GM18526 (cell line): Measurements from ENCODE around the gene PARD3B.

ENCODE experiments used
- POLR2A ChIP-seq: IDR thresholded peaks from 3 replicates; pipeline ENCODE4 v1.6.1; 2011; ENCODE audit not compliant: insufficient read length; ENCODE audit errors: extremely low read depth

PARD3B gene

DNA sequence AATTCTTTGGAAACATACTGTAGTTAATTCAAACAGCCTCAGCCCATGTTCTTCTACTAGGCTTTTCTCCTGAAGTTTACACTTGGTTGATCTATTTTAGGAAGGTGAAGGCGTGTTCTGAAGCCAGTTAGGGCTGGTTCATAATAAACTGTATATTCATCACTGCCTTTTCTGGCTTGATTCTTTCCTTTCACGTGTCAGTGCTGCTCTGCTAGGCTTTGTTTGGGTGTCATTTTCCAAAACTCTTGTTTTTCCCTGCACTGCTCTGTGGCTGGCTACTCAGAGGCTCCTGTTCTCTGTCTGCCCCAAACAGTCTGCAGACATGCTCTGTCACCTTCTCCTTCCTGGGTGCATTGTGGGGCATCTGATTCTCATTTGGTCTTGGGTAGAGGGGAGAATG lies 136.1 kb downstream of the PARD3B start:
- no peak for TF ChIP-seq POLR2A

DNA sequence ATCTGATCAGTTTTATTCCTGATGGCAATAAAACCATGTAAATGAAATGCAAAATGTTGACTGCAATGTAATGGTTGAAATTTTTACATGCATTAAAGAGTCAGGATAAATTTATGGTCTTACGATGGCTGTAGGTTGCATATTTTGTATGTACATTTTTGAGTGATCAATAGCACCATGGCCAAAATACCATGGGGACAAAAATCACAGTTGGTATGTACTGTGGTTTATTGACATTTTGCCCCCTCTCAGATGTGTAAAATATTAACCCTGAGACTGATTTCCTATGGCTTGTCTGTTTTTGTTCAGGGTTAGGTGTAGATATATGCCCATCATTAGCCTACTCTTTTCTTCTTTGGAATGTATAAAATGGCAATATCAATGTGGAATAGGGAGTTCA lies 138.1 kb downstream of the PARD3B start:
- no peak for TF ChIP-seq POLR2A

DNA sequence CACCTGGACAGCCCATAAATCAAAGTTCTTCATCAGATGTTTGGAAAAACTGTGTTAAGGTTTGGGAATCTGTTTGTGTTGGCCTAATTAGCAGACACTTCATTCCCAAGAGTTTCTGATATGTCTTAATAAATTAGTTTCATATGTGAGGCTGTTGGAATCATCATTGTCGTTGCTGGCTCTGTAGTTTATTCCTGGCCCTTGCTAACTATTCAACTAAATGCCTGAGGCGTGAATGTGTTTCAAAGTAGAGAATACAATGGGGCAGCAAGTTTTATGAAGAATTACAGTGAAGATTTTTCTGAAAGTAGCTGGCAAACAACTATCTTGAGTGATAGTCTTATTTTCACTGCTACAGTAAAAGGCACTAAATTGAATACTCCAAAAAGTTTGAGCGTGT lies 141.1 kb downstream of the PARD3B start:
- TF ChIP-seq POLR2A: no peak

DNA sequence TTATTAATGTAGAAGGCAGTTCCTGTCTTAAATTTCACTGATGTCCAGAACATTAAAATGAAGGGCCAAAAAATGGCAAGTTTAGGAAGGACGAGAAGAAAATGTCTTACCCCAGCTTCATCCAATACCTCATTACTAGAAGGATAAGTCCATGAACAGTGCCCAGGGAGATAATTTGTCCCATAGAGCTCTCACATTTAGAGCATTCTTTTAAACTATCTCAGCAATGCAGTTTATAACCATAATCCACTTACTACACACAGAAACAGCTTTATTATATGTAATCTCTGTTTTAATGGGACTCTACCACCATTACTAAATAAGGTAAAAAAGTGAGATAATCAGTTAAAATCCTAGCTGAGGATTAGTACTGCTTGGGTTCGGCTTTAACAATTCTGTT lies 142.5 kb downstream of the PARD3B start:
- no peak for TF ChIP-seq POLR2A

DNA sequence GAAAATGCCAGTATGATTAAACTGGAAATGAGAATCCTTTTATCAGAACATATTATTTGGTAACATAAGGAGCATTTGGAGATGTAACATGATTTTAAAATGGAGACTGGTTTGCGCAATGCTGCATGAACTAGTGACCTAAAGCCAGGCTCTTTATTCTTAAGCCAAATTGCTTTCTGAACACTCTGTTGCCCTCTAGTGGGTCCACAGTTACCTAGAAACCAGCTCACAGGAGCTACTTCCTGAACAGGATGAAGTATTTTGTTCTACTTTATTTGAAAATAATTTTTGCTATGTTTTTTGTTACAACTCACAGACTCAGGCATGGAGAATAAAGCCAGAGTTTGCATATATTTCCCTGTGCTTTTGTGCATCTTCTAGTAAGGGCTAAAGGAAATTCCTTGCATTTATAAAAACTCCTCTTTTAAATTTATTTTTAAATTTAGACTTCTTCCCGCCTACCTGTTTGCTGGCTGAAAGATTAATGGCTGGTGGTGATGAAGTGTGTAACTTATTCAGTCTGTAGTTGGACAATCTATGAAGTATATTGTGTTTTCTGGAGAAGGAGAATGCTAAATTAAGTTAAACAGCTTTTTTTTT lies 146.7 kb downstream of the PARD3B start:
- no peak for TF ChIP-seq POLR2A

DNA sequence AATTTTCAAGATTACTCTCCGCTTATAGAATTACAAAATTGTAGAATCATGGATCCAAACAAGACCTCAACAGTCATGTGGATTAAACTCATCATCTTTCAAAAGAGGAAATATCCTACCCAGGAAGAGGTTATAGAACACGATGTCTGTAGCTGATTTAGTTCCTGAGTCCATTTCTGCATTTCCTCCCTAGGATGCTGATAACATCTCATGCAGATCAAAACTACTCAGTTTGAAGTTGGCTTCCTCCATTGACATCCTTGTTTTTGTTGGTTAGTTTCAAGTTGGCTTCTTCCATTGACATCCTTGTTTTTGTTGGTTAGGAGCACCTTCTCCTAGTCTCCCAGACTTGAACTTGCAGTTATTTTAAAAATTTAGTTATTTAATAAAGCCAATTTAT lies 147.5 kb downstream of the PARD3B start:
- TF ChIP-seq POLR2A: no peak

DNA sequence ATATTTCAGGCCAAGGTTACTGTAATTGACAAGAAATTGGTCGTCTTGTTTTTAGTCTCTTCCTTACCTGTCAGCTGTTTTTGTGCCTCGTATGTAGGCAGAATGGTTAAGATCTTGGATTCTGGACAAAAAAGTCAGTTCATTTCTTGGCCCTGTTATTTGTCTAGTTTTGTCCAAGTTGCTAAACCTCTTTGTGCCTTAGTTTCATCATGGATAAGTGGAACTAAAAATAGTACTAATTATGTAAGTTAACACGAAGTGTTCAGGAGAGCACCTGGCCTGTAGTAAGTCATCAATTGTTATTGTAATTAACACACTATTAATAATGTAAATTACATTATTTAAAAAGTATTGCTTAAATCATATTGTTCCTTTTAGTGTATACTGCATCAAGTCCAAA lies 148.0 kb downstream of the PARD3B start:
- no peak for TF ChIP-seq POLR2A

DNA sequence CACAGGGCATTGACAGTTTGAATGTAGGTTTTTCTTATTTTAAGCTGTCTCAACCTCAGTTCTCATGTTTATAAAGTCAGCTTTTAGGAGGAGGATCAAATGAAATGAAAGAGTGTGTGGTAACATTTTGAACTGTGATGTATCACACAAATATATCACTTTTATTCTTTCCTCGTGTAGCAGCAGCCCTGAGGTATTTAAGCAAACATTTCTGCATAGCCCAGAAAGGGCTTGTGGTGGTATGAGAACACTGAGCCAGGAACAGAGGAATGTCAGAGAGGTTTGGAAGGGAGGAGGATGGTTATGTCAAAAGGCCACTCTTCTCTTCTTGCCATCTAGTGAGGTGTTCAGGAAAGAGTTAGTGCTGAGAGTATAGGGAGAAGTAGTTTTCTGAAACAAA lies 150.2 kb downstream of the PARD3B start:
- TF ChIP-seq POLR2A: no peak

DNA sequence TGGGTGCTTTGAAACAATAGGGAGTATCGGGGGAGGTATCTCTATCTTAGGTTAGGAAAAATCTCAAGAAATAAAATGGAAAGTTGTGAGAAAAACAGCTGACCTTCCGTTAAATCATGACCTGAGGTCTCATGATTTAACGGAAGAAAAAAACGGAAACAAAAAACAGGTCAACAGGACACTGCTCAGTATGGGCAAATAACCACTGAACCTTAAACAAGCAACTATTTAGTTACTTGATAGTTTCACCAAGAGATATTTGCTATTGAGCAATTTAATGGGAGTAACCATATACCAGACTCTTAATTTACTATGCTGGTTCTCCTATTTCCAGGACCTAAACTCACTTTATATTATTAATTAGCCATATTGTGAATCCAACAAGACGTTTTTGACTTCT lies 150.8 kb downstream of the PARD3B start:
- TF ChIP-seq POLR2A: no peak

DNA sequence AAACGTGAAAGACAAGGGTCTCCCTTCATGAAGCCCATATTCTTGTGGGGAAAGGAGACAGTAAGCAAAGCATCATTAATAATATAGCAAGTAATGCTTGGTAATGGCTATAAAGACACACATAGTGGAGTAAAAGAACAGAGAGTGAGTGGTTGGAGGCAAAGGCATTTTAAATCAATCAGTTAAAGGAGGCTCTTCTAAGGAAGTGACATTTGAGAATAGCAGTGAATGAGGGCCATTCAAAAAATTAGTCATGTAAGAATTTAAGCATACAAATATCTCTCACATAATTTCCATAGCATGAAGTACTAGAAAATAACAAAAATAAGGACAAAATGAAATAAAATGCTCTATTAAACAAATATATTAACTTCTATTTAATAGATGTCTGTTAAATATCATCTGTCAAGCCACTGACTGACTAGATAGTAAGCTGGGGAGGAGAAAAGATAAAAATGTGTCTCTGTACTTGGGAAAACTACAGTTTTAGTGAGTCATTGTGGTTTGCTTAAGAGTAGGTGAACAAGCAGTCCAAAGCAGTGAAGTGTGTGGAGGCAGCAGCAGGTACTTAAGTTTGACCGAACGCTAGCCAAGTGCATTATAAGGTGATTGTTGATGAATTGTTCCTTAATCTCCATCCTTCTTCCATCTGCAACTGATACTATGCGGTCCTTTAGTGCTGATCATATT lies 160.1 kb downstream of the PARD3B start:
- no peak for TF ChIP-seq POLR2A

DNA sequence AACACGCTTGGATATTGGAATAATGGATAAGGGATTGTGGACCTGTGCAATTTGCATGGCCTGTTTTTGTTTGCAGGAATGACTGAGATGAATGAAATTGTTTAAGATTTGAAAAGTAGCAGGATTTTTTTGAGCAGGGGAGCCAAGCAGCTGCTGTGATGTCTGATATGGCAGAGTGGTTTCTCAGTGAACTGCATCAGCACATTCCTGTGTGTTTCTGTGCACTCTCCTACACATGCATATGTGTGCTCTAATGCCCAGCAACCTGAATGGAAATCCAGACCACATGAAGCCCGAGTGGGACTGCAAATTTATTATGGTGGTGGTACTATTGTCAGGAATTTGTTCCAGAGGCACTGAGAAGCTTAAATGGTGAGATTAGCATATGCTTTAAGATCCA lies 161.7 kb downstream of the PARD3B start:
- TF ChIP-seq POLR2A: no peak

DNA sequence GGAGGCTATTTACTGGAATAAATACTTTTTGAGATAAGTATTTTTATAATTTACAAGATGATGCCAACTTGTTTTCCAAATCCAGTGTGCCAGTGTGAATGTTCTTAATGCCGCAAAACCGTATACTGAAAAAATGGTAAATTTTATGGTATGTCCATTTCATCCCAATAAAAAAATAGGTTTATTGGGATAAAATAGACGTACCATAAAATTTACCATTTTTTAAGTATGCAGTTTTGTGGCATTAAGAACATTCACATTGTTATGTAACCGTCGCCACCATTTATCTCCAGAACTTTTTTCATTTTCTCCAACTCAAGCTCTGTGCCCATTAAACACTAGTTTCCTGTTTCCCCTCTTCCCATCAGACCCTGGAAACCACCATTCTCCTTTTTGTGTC lies 167.9 kb downstream of the PARD3B start:
- TF ChIP-seq POLR2A: no peak

DNA sequence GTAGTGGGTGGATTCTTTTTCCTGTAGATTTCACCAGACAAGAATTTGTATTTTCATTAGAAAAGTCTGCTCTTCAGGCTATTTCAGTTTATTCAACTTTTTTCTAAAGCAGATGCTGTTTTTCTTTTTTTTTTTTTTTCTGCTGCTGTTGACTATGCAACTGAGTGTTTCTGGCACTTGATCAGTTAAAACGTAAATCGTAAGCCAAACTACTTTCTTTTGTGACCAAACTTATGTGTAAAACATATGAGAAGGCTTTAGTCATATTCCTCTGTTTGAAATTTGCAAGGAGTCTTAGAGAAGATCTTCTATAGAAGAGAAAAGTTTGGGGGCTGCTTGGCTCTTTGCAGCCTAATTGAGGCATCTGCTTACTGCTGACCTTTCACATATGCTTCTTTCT lies 170.1 kb downstream of the PARD3B start:
- no peak for TF ChIP-seq POLR2A

DNA sequence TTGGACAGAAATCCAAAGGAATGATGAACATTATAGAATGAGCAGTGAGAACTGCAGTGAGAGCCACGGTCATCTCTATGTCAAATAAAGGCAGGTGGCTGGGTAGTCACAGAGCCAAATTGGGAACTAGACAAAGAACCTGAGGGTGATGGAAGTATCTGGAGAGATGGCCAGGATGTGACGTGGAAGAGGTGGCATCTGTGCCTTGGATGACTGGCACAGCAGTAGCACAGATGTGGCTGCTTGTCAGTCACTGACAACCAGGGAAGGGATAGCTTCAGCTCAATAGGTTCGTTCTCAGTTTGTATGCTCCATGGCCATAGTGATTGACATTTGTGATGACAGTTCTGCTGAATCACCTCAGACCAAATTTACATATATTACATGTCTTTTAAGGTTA lies 172.3 kb downstream of the PARD3B start:
- TF ChIP-seq POLR2A: no peak

DNA sequence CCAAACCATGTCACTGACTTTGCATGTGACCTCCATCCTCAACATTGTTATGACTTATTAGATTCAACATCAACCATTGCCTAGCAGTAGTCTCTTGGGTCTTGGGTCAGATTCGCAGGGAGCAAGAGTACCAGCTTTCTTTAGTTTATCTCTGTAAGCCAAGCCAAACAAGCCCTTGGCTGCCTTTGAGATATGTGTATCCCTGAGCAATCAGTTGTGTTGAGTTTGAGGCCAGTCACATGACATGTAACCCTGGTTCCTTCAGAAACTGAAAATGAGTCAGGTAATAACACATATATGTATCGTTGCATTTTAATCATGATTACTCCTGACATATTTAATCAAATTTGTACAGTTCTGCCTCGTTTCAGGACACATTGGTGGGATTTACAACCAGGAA lies 173.3 kb downstream of the PARD3B start:
- no peak for TF ChIP-seq POLR2A

DNA sequence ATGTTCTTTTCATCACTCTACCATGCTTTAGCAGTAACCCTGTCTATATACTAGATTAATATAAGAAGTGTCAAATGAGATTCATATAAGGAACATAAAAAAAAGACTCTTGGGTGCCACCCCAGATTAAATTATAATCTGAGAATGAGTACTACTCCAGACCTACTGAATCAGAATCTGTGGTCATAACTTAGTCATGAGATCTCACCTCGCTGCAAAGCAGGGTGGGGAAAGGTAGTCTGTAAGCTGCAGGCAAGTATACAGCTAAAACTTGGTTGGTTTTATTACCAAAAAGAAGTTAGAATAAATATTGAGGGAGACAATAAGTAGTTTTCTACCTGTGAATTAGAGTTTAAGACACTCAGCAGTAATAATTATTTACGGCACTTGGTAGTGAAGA lies 175.6 kb downstream of the PARD3B start:
- no peak for TF ChIP-seq POLR2A

DNA sequence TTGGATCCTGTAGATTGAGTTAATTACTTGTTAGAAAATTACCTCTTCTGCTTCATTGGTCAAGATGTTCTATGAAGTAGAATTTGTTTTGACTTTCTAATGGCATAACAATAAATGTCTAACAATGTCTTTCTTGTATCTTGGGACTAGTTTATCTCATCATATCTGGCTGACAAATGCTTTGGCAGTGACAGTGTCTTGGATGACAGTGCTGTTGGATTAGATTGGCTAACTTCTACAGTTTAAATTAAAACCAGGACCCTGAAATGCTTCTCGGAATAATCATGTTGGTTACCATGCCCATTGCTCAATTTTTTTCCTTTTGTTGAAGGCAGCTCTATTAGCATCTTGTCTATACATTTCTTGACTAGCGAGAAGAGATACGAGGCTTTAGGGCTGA lies 176.9 kb downstream of the PARD3B start:
- TF ChIP-seq POLR2A: no peak

DNA sequence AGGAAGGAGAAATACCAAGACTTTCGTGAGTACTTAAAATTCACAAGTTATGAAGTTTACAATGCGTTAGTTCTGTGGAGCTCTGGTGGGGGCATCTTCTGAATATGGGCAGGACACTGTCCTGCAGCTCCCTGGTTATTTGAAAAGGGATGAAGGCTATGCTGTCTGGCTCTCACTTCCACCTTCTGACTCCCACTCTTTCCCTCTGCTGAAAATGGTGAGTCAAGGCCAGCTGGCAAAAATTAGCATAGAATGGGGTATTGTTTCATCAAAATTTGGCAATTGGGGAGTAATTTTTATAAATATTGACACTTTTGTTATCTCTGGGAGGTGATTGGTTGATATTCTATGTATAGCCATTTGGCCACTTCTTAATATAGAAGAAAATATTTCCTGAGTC lies 177.4 kb downstream of the PARD3B start:
- TF ChIP-seq POLR2A: no peak
